Omental fat pad (tissue), 4 donors: ENCODE results near the gene DR1. TPM values are rescaled to one million over a fixed set of nuclear protein-coding genes. Genes with fewer than 3 reads are reported as not detected.
A peak's percentile ranks its signal among the peaks of the same experiment; 100 is the strongest.

Experiments used
- ATAC-seq: fragments of 150-250 bp; one replicate; pipeline ENCODE4 v1.9.1; 2016; ENCODE audit warnings: mild to moderate bottlenecking, moderate library complexity; ENCODE audit not compliant: low FRiP score
- DNase-seq: peaks from one replicate; pipeline ENCODE4 v3.0.0-alpha.2; 2019; ENCODE audit warnings: low spot score
- CTCF ChIP-seq, 3 donors: fragments of 450-650 bp; IDR thresholded peaks; one replicate each; pipeline ENCODE4 v1.5.1; 2016 to 2017; ENCODE audit warnings: antibody characterized with exemption in 3 of 3, mild to moderate bottlenecking in 3 of 3, moderate library complexity in 2 of 3
- total RNA-seq, 4 donors: library from RNA; depleted of rRNA; stranded (reverse); fragments of >200 nt; gene quantifications; one replicate each; pipeline ENCODE4 v1.1.0, GENCODE V29; 2016

The DR1 gene
- total RNA-seq, result 10 to 100 TPM; 21.4 to 31.9 (median 27.7) TPM

- ATAC-seq (peak; percentile 97), DNase-seq (peak; percentile 77)
- TF ChIP-seq CTCF (IDR thresholded peaks at IDR 0.05), result no peak
Measured at GRCh38 chr1:93345633-93346420, at the start of gene DR1. DR1 (plus strand) TSS chr1:93345907; CDS start chr1:93346646, 739 bp downstream.

- no peak for DNase-seq
- TF ChIP-seq CTCF (IDR thresholded peaks at IDR 0.05), result no peak
- no peak for ATAC-seq
Measured at GRCh38 chr1:93296555-93297154, 49.1 kb upstream of the DR1 start.

GRCh38 chr1:93301131-93301530 lies 44.6 kb upstream of the DR1 start:
- ATAC-seq, result no peak
- no peak for TF ChIP-seq CTCF (IDR thresholded peaks at IDR 0.05)
- no peak for DNase-seq

- ATAC-seq, result no peak
Measured at GRCh38 chr1:93302078-93302477, 43.6 kb upstream of the DR1 start.

GRCh38 chr1:93304716-93305138 lies 41.0 kb upstream of the DR1 start:
- ATAC-seq (peak; percentile 70), DNase-seq (peak; percentile 25)
- no peak for TF ChIP-seq CTCF (IDR thresholded peaks at IDR 0.05)

More at GRCh38 chr1:93302078-93302477, 43.6 kb upstream of the DR1 start:
- no peak for TF ChIP-seq CTCF (IDR thresholded peaks at IDR 0.05)
- DNase-seq, result no peak

- DNase-seq (no peak), ATAC-seq (no peak)
- TF ChIP-seq CTCF (IDR thresholded peaks at IDR 0.05), result no peak
Measured at GRCh38 chr1:93306920-93307319, 38.8 kb upstream of the DR1 start.

- no peak for TF ChIP-seq CTCF (IDR thresholded peaks at IDR 0.05)
Measured at GRCh38 chr1:93313026-93313425, 32.7 kb upstream of the DR1 start.

More at GRCh38 chr1:93313026-93313425, 32.7 kb upstream of the DR1 start:
- DNase-seq (no peak), ATAC-seq (no peak)
